Liver (tissue), 3 donors: ENCODE data around the gene ANKS3.

Experiments
- EGR1 ChIP-seq, 2 donors: IDR thresholded peaks; 2 replicates each; pipeline ENCODE4 v1.6.1; 2016 to 2018; ENCODE audit warnings: antibody characterized with exemption in 2 of 2, low read depth in 2 of 2
- FOXA1 ChIP-seq: IDR thresholded peaks from 2 replicates; pipeline ENCODE4 v1.6.1; 2016; ENCODE audit warnings: antibody characterized with exemption
- GABPA ChIP-seq, 2 donors: IDR thresholded peaks in 1 of 2; conservative IDR thresholded peaks in 1 of 2; 2 replicates each; pipeline ENCODE4 v1.6.1; 2016; ENCODE audit warnings: antibody characterized with exemption in 2 of 2, mild to moderate bottlenecking in 1 of 2, moderate library complexity in 1 of 2
- NR2F2 ChIP-seq: IDR thresholded peaks from 2 replicates; pipeline ENCODE4 v1.6.1; 2016; ENCODE audit warnings: antibody characterized with exemption
- RAD21 ChIP-seq, 2 donors: IDR thresholded peaks; 2 replicates each; pipeline ENCODE4 v1.6.1; 2016; ENCODE audit warnings: antibody characterized with exemption in 2 of 2, mild to moderate bottlenecking in 2 of 2
- REST ChIP-seq: IDR thresholded peaks from 2 replicates; pipeline ENCODE4 v1.6.1; 2016; ENCODE audit warnings: antibody characterized with exemption, mild to moderate bottlenecking
- SP1 ChIP-seq: IDR thresholded peaks from 2 replicates; pipeline ENCODE4 v1.6.1; 2018; ENCODE audit warnings: antibody characterized with exemption, mild to moderate bottlenecking
- TAF1 ChIP-seq: conservative IDR thresholded peaks from 2 replicates; pipeline ENCODE4 v1.6.1; 2016; ENCODE audit warnings: antibody characterized with exemption, mild to moderate bottlenecking
- YY1 ChIP-seq: IDR thresholded peaks from 2 replicates; pipeline ENCODE4 v1.6.1; 2016; ENCODE audit warnings: antibody characterized with exemption, mild to moderate bottlenecking
- ZBTB33 ChIP-seq: IDR thresholded peaks from 2 replicates; pipeline ENCODE4 v1.6.1; 2016; ENCODE audit warnings: antibody characterized with exemption
- TF ChIP-seq, protein P1 (sequence below): fragments of 150-350 bp; IDR thresholded peaks from 2 replicates; pipeline ENCODE4 v1.5.1; 2017; ENCODE audit warnings: improper control_type of control experiment, low read depth, low read length; ENCODE audit not compliant: missing input control
- TF ChIP-seq, protein P2 (sequence below): IDR thresholded peaks from 2 replicates; pipeline ENCODE4 v1.6.1; 2016; ENCODE audit warnings: antibody characterized with exemption
- donor health status: healthy.
- donor health status: healthy.

DNA sequence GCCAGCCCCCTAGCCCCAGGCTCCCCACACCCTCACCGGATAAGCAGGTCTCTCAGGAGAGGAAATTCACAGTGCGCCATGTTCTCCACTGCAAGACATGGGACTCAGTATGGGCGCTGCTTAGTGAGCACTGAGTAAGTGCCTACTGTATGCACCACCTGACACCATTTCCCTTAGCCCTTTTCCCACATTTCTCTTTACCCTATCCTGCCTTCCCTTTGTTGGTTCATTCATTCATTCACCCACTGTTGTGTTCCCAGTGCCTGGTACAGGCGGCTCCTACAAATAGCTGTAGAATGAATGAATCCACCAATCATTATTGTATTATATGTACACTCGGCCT lies 44.0 kb upstream of the ANKS3 start:
- no peak for TF ChIP-seq GABPA (IDR thresholded peaks at IDR 0.05 in 1 of 2, conservative IDR thresholded peaks at IDR 0.05 in 1 of 2)
- TF ChIP-seq, protein P1, sequence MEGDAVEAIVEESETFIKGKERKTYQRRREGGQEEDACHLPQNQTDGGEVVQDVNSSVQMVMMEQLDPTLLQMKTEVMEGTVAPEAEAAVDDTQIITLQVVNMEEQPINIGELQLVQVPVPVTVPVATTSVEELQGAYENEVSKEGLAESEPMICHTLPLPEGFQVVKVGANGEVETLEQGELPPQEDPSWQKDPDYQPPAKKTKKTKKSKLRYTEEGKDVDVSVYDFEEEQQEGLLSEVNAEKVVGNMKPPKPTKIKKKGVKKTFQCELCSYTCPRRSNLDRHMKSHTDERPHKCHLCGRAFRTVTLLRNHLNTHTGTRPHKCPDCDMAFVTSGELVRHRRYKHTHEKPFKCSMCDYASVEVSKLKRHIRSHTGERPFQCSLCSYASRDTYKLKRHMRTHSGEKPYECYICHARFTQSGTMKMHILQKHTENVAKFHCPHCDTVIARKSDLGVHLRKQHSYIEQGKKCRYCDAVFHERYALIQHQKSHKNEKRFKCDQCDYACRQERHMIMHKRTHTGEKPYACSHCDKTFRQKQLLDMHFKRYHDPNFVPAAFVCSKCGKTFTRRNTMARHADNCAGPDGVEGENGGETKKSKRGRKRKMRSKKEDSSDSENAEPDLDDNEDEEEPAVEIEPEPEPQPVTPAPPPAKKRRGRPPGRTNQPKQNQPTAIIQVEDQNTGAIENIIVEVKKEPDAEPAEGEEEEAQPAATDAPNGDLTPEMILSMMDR = no peak
- no peak for TF ChIP-seq TAF1
- no peak for TF ChIP-seq REST
- TF ChIP-seq YY1 = no peak
- TF ChIP-seq RAD21 (IDR thresholded peaks at IDR 0.05) = no peak
- no peak for TF ChIP-seq SP1
- no peak for TF ChIP-seq EGR1 (IDR thresholded peaks at IDR 0.05; ENCODE audit: low read depth in 2 of 2)
- no peak for TF ChIP-seq NR2F2
- TF ChIP-seq ZBTB33 = no peak
- TF ChIP-seq FOXA1 = no peak
- TF ChIP-seq, protein P2, sequence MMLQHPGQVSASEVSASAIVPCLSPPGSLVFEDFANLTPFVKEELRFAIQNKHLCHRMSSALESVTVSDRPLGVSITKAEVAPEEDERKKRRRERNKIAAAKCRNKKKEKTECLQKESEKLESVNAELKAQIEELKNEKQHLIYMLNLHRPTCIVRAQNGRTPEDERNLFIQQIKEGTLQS = no peak
